ENCODE data around the gene ZDHHC19.

The ZDHHC19 gene

GRCh38 chr3:196236223-196236622, 25.0 kb upstream of the ZDHHC19 start:
- no peak for DNase-seq (ENCODE audit: low read depth)
- H3K4me3 ChIP-seq (ENCODE audit: low read depth, low read length): no peak overlapping the region
- TF ChIP-seq POLR2A (IDR thresholded peaks at IDR 0.05; ENCODE audit: extremely low read depth, insufficient read length): no peak
- TF ChIP-seq CTCF (IDR thresholded peaks at IDR 0.05; ENCODE audit: low read depth, low read length): no peak
- TF ChIP-seq MYC (IDR thresholded peaks at IDR 0.05; ENCODE audit: low read depth, low read length): no peak
- TF ChIP-seq MAX (IDR thresholded peaks at IDR 0.05; ENCODE audit: low read depth, low read length): no peak

- TF ChIP-seq MYC (IDR thresholded peaks at IDR 0.05; ENCODE audit: low read depth, low read length): peak; percentile 58; the same call in 1 of the 2 replicates
- TF ChIP-seq MAX (IDR thresholded peaks at IDR 0.05; ENCODE audit: low read depth, low read length): no peak
- no peak overlapping the region for H3K4me3 ChIP-seq (ENCODE audit: low read depth, low read length)
- peak; percentile 92 for DNase-seq (ENCODE audit: low read depth)
Observed at GRCh38 chr3:196235452-196236122, 24.4 kb upstream of the ZDHHC19 start.

- TF ChIP-seq POLR2A (IDR thresholded peaks at IDR 0.05; ENCODE audit: extremely low read depth, insufficient read length): no peak
- no peak for TF ChIP-seq MAX (IDR thresholded peaks at IDR 0.05; ENCODE audit: low read depth, low read length)
- TF ChIP-seq CTCF (IDR thresholded peaks at IDR 0.05; ENCODE audit: low read depth, low read length): no peak
- TF ChIP-seq MYC (IDR thresholded peaks at IDR 0.05; ENCODE audit: low read depth, low read length): no peak
- no peak for DNase-seq (ENCODE audit: low read depth)
- no peak overlapping the region for H3K4me3 ChIP-seq (ENCODE audit: low read depth, low read length)
Observed at GRCh38 chr3:196232882-196233251, 21.7 kb upstream of the ZDHHC19 start.

GRCh38 chr3:196232154-196232881, 21.1 kb upstream of the ZDHHC19 start:
- no peak overlapping the region for H3K4me3 ChIP-seq (ENCODE audit: low read depth, low read length)
- DNase-seq (ENCODE audit: low read depth): no peak
- TF ChIP-seq MAX (IDR thresholded peaks at IDR 0.05; ENCODE audit: low read depth, low read length): no peak

GRCh38 chr3:196227629-196228493, 16.7 kb upstream of the ZDHHC19 start:
- DNase-seq (ENCODE audit: low read depth): no peak
- no peak overlapping the region for H3K4me3 ChIP-seq (ENCODE audit: low read depth, low read length)
- TF ChIP-seq CTCF (IDR thresholded peaks at IDR 0.05; ENCODE audit: low read depth, low read length): no peak
- TF ChIP-seq MYC (IDR thresholded peaks at IDR 0.05; ENCODE audit: low read depth, low read length): no peak
- no peak for TF ChIP-seq MAX (IDR thresholded peaks at IDR 0.05; ENCODE audit: low read depth, low read length)
- no peak for TF ChIP-seq POLR2A (IDR thresholded peaks at IDR 0.05; ENCODE audit: extremely low read depth, insufficient read length)

GRCh38 chr3:196227121-196227561, 15.9 kb upstream of the ZDHHC19 start:
- TF ChIP-seq MYC (IDR thresholded peaks at IDR 0.05; ENCODE audit: low read depth, low read length): no peak
- DNase-seq (ENCODE audit: low read depth): no peak
- no peak overlapping the region for H3K4me3 ChIP-seq (ENCODE audit: low read depth, low read length)

Measured in NB4 (cell line).